Left ventricle myocardium superior (tissue), 1 donor: ENCODE data around the gene ARMH4. TPM values are rescaled to one million over a fixed set of nuclear protein-coding genes. Genes with fewer than 3 reads are reported as not detected.

ENCODE experiments used
- ATAC-seq: fragments of 200-7000 bp; cut with Tn5 transposase; one replicate; pipeline ENCODE4 v1.9.1; 2020; ENCODE audit warnings: mild to moderate bottlenecking, moderate library complexity
- DNase-seq: peaks from one replicate; pipeline ENCODE4 v3.0.0-alpha.2; 2020
- intact Hi-C: fragments of 100-400 bp; cut with micrococcal nuclease; formaldehyde crosslinking; loops from one replicate; pipeline ENCODE4 v1.11.0; 2022
- total RNA-seq: library from RNA; stranded (reverse); fragmentation: NEBNext Ultra II Directional; extraction: Animal tissue kit (Norgen Biotek cat#: 25700); gene quantifications from one replicate; pipeline ENCODE4 v1.2.1, GENCODE V29; 2021
- donor health status: DM: no; HTN: yes; CAD: no; lungs with severe emphysema.

ARMH4 gene
- total RNA-seq, 1 donor from 2014 or later: 8.4 TPM

DNA sequence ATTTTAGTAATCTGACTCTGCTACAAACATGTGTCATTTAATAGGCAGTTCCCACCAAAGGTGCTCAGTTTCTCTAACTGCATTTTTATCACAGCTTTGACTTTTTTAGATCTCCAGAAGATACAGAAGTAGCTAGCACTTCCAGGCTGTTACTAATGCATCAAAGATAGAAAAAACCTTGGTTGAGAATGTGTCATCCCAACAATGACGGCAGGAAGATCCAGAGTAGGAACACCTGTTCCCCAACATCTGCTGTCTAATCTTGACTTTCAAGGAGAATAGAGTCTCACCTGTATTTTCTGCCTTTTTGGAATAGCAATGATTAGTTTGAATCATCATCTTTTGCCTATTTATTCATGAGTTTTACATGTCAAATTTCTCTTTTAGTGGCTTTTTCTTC, 45.0 kb downstream of the ARMH4 start:
- intact Hi-C loops: no loop called here
- DNase-seq: no peak
- no peak for ATAC-seq

DNA sequence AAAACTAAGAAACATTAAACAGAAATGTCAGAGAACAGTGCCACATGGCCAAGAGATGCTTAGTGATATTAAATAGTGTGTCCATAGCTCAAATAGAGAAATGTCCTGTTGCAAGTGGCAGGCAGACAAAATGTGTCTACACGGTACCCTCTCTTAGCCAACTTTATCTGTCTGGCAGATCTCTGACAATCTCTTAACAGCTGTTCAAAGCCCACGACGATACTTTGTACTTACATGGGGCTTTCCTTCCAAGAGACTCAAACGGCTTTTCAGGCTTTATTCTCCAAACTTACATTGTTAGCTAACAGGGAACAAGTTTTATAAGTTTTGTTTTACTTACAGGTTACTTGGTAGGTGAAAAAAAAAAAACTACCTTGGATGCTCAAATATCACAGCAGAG, 45.6 kb downstream of the ARMH4 start:
- DNase-seq (no peak), ATAC-seq (no peak)
- intact Hi-C loops: no loop called here

GRCh38 chr14:58104808-58105207, 47.2 kb downstream of the ARMH4 start:
- ATAC-seq: peak; percentile 15

DNA sequence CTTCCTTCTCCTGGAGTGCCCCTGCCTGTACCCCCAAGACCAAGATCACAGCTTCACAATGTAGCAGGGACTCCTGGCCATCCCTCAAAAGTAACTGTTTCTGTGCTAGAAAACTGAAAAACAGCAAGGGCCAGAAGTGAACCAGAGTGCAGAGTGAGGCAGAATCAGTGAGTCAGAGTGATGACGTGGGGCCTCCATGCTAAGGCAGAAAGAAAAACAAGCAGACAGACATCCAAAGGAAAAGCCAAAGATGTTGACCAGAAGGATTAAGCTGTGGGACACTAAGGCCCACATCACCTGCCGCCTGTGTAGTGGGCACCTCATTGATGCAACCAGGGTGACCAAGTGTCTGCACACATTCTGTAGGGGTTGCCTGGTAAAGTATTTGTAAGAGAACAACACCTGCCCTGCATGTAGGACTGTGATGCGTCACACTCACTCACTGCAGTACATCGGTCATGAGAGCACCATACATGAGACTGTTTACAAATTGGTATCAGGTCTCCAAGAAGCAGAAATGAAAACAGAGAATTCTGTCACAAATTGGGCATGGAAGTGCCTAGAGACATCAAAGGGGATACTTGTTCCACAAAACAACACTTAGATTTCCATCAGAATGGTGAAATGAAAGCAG, 51.2 kb downstream of the ARMH4 start:
- ATAC-seq (no peak), DNase-seq (no peak)
- intact Hi-C loops: no loop called here

More at GRCh38 chr14:58104808-58105207, 47.2 kb downstream of the ARMH4 start:
- intact Hi-C loops: no loop called here
- no peak for DNase-seq

DNA sequence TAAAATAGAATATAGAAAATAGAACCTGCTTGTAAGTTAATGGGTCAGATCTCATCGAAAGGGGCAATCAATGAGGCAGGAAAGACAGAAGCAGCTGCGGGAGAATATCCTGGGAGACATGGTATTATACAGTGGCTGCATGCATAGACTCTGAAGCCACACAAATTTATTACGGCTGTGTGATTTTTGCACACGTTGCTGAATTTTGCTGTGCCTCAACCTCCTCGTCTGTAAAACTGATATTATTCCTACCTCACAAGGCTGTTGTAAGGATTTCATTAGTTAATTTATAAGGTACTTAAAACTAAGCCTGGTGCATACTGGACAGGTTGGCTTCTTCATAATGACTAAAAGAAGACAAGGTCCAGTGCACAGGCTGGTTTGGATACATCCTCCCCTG, 52.3 kb downstream of the ARMH4 start:
- intact Hi-C loops: no loop called here
- ATAC-seq (no peak), DNase-seq (no peak)

DNA sequence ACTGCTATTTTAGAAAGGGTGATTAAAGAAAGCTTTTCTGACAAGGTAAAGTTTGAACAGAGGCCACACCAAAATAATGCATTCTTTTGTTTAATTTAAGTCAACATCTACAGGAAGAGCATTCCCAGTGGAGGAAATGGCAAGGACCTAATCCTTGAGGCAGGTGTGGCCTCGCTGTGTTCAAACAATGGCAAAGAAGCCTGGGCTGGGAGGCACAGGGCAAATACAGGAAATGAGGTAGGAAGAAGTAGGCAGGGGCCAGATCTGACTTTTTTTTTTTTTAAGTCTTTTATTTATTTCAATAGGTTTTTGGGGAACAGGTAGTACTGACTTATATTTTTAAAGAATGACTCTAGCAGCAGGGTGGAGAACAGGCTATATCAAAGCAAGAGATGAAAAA, 53.5 kb downstream of the ARMH4 start:
- intact Hi-C loops: no loop called here
- DNase-seq (no peak), ATAC-seq (peak; percentile 84)

GRCh38 chr14:58096731-58097130, 55.3 kb downstream of the ARMH4 start:
- ATAC-seq (no peak), DNase-seq (no peak)
- intact Hi-C loops: no loop called here

GRCh38 chr14:58091883-58092630, 60.0 kb downstream of the ARMH4 start:
- DNase-seq (no peak), ATAC-seq (no peak)
- intact Hi-C loops: no loop called here

DNA sequence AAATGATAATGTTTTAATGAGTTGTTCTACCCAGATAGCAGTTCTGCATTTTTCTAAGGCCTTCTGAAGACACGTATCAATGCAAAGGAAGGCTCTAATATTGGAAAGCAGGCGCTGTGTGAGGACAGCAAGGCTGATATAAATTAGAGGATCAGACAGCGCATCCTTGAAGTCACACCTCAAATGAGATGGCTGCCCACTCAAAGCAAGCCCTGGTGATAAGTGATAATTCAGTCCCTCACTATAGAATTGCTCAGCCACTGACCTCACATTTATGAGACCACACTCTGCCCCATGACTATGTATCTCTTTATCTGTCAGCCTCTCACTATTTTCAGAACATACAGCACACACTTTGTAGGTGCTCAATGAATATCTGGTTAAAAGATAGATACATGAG, 62.4 kb downstream of the ARMH4 start:
- DNase-seq (no peak), ATAC-seq (no peak)
- intact Hi-C loops: no loop called here

GRCh38 chr14:58088961-58089360, 63.1 kb downstream of the ARMH4 start:
- intact Hi-C loops: no loop called here
- no peak for DNase-seq
- no peak for ATAC-seq

DNA sequence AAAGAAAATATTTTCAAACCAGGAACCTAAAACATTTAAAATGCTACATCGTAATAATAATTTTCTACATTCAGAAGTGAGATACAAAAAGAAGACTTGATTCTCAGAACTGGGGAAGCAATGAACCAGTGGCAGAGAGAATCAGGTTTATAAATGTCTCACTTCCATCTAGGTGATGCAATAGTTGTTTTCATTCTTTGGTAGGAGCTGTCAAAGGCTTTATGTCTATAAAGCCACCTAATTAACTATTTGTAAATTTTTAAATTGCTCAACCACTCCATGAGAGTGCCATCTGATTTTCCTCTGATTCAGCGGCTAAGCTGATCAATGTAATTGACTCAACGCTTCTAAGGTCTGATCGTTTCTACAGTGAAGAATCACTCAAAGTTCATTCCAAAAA, 66.1 kb downstream of the ARMH4 start:
- intact Hi-C loops: no loop called here
- ATAC-seq (no peak), DNase-seq (no peak)

GRCh38 chr14:58082491-58083098, 69.4 kb downstream of the ARMH4 start:
- intact Hi-C loops: no loop called here
- DNase-seq (no peak), ATAC-seq (peak; percentile 31)

GRCh38 chr14:58082011-58082410, 70.0 kb downstream of the ARMH4 start:
- DNase-seq (no peak), ATAC-seq (no peak)
- intact Hi-C loops: no loop called here

- DNase-seq: no peak
- no peak for ATAC-seq
- intact Hi-C loops: no loop called here
Measured at GRCh38 chr14:58078471-58078870, 73.5 kb downstream of the ARMH4 start.

GRCh38 chr14:58078068-58078467, 73.9 kb downstream of the ARMH4 start:
- intact Hi-C loops: no loop called here
- ATAC-seq: no peak
- no peak for DNase-seq

DNA sequence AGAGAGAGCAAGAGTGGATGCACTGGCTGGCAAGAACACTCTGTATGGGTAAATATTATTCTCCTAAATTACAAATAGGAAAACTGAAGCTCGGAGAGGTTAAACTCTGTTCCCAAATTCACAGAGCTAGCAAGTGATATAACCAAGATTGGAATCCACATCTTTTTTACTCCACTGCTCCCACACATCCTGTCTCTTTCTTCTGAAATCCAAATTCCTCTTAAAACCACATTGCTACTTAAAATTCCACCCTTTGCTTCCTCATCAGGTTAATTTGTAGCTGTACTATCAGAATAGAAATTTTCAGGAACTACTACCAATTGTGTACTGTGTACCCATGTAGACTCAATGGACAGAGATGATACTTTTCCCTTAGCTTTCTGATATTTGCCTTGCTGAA, 74.4 kb downstream of the ARMH4 start:
- no peak for ATAC-seq
- intact Hi-C loops: no loop called here
- no peak for DNase-seq

DNA sequence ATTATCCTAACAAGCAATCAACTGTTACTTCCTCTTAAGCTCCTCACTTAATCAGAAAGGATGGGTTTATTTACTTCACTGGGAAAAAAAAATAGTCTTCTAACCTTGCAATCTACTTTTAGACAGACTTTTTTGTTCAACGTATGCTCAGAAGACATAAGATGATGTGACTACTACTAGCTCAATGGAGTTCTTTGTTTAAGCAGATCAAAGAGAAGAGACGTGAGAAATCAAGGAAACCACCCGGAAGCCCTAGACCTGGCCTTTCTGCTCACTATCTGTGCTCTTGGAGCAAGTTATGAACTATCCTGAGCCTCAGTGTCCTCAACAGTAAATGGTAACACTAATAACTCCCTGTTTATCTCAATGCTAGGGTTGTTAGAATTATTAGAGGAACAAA, 78.5 kb downstream of the ARMH4 start:
- DNase-seq (no peak), ATAC-seq (no peak)
- intact Hi-C loops: loop anchor here (5.0 kb wide), 1 partner anchor 586 kb away; no protein-coding TSS in a partner anchor

GRCh38 chr14:58072288-58073071, 79.5 kb downstream of the ARMH4 start:
- intact Hi-C loops: loop anchor here (5.0 kb wide), 1 partner anchor 585 kb away; no protein-coding TSS in a partner anchor
- DNase-seq (no peak), ATAC-seq (peak; percentile 70)

- DNase-seq (no peak), ATAC-seq (no peak)
- intact Hi-C loops: loop anchor here (5.0 kb wide), 1 partner anchor 584 kb away; no protein-coding TSS in a partner anchor
Measured at GRCh38 chr14:58071341-58071740, 80.7 kb downstream of the ARMH4 start.

- no peak for ATAC-seq
- intact Hi-C loops: no loop called here
- no peak for DNase-seq
Measured at GRCh38 chr14:58068306-58068705, 83.7 kb downstream of the ARMH4 start.
